Vagina (tissue), 2 donors: Measurements from ENCODE around the gene C11orf58. TPM values are rescaled to one million over a fixed set of nuclear protein-coding genes. Genes with fewer than 3 reads are reported as not detected.

Source experiments
- DNase-seq, 2 donors: peaks; one replicate each; pipeline ENCODE4 v3.0.0-alpha.2; 2017; ENCODE audit errors: extremely low spot score in 2 of 2
- H3K27ac ChIP-seq: fragments of 200-600 bp; sonication (generic); one replicate; pipeline ENCODE4 v1.5.1; 2019
- H3K27me3 ChIP-seq: fragments of 200-600 bp; sonication (generic); one replicate; pipeline ENCODE4 v1.5.1; 2019
- H3K36me3 ChIP-seq, 2 donors: fragments of 200-600 bp; sonication (generic); one replicate each; pipeline ENCODE4 v1.5.1; 2017 to 2019
- H3K4me1 ChIP-seq: fragments of 200-600 bp; sonication (generic); one replicate; pipeline ENCODE4 v1.5.1; 2019
- H3K4me3 ChIP-seq, 2 donors: fragments of 200-600 bp; sonication (generic); 1 replicate in 1 of 2; 2 replicates in 1 of 2; pipeline ENCODE4 v1.5.1; 2016 to 2019
- H3K9me3 ChIP-seq: fragments of 200-600 bp; sonication (generic); one replicate; pipeline ENCODE4 v1.5.1; 2019
- CTCF ChIP-seq, 3 experiments: fragments of 450-650 bp in 2 of 3; fragments of 200-600 bp in 1 of 3; sonication (generic) in 1 of 3; IDR thresholded peaks; one replicate each; pipeline ENCODE4 v1.5.1; 2017 to 2019; ENCODE audit warnings: antibody characterized with exemption in 3 of 3, mild to moderate bottlenecking in 2 of 3, moderate library complexity in 2 of 3
- POLR2A ChIP-seq, 2 donors: fragments of 450-650 bp; IDR thresholded peaks; one replicate each; pipeline ENCODE4 v1.6.1; 2017; ENCODE audit warnings: antibody characterized with exemption in 2 of 2, mild to moderate bottlenecking in 2 of 2, moderate library complexity in 2 of 2
- POLR2AphosphoS5 ChIP-seq, 2 donors: sonication (generic); formaldehyde crosslinking; IDR thresholded peaks; one replicate each; pipeline ENCODE4 v1.9.0; 2017; ENCODE audit warnings: antibody characterized with exemption in 2 of 2, mild to moderate bottlenecking in 2 of 2, low read depth in 1 of 2; ENCODE audit not compliant: insufficient read depth in 1 of 2
- intact Hi-C: fragments of 100-400 bp; cut with DNase I; formaldehyde crosslinking; loops from one replicate; pipeline ENCODE4 v1.15.1; 2023
- total RNA-seq: library from RNA; depleted of rRNA; stranded (reverse); fragments of >200 nt; gene quantifications from one replicate; pipeline ENCODE4 v1.2.3, GENCODE V29; 2016

Gene C11orf58
- total RNA-seq, 1 donor from 2014 or later = 188 TPM

GRCh38 chr11:16722581-16723344, 15.7 kb upstream of the C11orf58 start:
- no peaks in the 10 kb centered on the region for H3K9me3 ChIP-seq
- no peaks in the 10 kb centered on the region for H3K27me3 ChIP-seq
- no peak for DNase-seq
- intact Hi-C loops = no loop called here
- no peak overlapping the region for H3K4me3 ChIP-seq
- no peaks in the 10 kb centered on the region for H3K4me1 ChIP-seq
- H3K36me3 ChIP-seq = no peaks in the 10 kb centered on the region
- no peak for TF ChIP-seq POLR2AphosphoS5 (IDR thresholded peaks at IDR 0.05; ENCODE audit: insufficient read depth in 1 of 2, low read depth in 1 of 2)
- no peak for TF ChIP-seq CTCF (IDR thresholded peaks at IDR 0.05)
- no peak for TF ChIP-seq POLR2A (IDR thresholded peaks at IDR 0.05)
- H3K27ac ChIP-seq = no peak overlapping the region

DNA sequence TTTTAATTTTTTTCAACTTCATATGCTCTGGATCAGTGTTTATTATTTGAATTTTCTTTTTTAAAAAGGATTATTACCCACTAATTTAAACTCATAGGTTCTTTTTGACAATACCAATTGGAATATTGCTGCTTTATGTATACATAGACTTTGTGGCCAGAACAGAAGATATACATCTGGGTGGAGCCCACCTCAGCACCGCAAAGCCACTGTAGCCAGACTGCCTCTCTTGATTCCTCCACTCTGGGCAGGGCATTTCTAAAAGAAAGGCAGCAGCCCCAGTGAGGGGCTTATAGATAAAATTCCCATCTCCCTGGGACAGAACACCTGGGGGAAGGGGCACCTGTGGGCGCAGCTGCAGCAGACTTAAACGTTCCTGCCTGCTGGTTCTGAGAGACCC, 10.6 kb upstream of the C11orf58 start:
- TF ChIP-seq CTCF (IDR thresholded peaks at IDR 0.05) = no peak
- TF ChIP-seq POLR2A (IDR thresholded peaks at IDR 0.05) = no peak
- no peak for TF ChIP-seq POLR2AphosphoS5 (IDR thresholded peaks at IDR 0.05; ENCODE audit: insufficient read depth in 1 of 2, low read depth in 1 of 2)
- Histone ChIP-seq H3K27me3 (no peaks in the 10 kb centered on the region), H3K4me1 (no peaks in the 10 kb centered on the region), H3K4me3 (no peak overlapping the region), H3K27ac (no peak overlapping the region), H3K9me3 (no peaks in the 10 kb centered on the region), H3K36me3 (no peaks in the 10 kb centered on the region)
- intact Hi-C loops = no loop called here
- no peak for DNase-seq

DNA sequence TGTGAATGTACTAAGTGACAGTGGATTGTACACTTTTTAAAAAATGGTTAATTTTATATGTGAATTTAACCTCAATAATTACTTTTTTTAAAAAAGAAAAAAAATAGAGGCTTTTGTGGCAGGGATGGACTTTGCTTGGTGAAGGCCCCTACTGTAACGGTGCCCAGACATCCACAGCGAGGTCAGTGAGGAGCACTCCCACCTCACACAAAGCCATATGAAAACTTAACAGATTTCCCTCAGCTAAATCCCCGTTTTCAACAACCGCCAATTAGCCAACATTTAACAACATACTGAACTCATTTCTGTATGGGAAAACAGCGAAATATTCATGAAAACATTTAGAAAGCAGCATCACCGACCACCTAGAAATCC, 642 bp upstream of the C11orf58 start:
- H3K27ac ChIP-seq = peak overlapping the region; percentile 89
- H3K27me3 ChIP-seq = no peaks in the 10 kb centered on the region
- peak overlapping the region; percentile 77 to 83 for H3K4me3 ChIP-seq
- peaks cover 43% of the 10 kb centered on the region for H3K4me1 ChIP-seq
- DNase-seq = no peak
- H3K9me3 ChIP-seq = no peaks in the 10 kb centered on the region
- H3K36me3 ChIP-seq = no peaks in the 10 kb centered on the region
- intact Hi-C loops = no loop called here
- TF ChIP-seq POLR2A (IDR thresholded peaks at IDR 0.05) (no peak), POLR2AphosphoS5 (IDR thresholded peaks at IDR 0.05; ENCODE audit: insufficient read depth in 1 of 2, low read depth in 1 of 2) (no peak), CTCF (IDR thresholded peaks at IDR 0.05) (no peak)

DNA sequence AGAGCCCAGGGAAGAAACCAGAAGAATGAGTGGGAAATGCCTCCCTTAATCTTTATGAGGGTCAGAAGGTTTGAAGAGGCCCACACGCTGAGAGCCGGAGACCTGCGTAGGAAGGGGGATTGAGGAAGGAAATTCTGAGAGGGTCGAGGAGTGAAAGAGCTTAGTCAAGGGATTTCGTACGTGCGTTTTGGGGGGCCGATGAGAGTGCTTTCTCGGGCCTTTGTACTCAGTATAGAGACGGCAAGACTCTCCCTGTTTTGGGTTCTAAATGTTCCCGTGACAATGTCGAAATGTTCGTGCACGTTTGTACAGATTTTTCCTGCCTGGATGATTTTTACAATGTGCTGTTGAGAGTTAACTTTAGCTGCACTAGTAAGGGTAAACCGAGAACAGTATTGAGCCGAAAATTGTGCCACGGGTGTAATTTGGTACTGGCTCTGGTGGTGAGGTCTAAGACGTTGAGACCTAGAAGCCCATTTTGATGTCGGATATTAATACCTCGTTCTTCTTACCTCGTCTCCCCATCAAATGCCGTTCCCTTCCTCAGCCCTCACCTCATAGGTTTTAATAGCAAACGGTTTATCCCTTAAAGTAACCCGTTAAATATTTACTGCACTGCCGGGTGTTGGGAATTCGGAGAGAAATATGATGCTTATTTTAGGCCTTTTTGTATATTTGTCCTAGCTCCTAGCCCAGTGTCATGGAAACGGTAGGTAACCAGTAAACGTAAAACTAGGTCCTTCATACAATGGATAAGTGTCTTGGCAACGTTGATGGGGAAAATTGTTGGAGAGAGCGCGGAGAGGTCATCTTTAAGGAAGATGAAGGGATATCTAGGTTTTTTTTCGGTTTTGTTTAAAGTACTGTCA, 734 bp downstream of the C11orf58 start:
- Histone ChIP-seq H3K9me3 (no peaks in the 10 kb centered on the region), H3K4me3 (peak overlapping the region; percentile 77 to 83), H3K27me3 (no peaks in the 10 kb centered on the region), H3K36me3 (no peaks in the 10 kb centered on the region), H3K4me1 (peaks cover 50% of the 10 kb centered on the region), H3K27ac (peak overlapping the region; percentile 89)
- DNase-seq = no peak
- intact Hi-C loops = no loop called here
- TF ChIP-seq POLR2A (IDR thresholded peaks at IDR 0.05) = no peak
- TF ChIP-seq CTCF (IDR thresholded peaks at IDR 0.05) = no peak
- TF ChIP-seq POLR2AphosphoS5 (IDR thresholded peaks at IDR 0.05; ENCODE audit: insufficient read depth in 1 of 2, low read depth in 1 of 2) = no peak
